CD4-positive, alpha-beta T cell treated with Interleukin-15 for 4 hours (primary cell): Measurements from ENCODE around the gene ITPR2.
"Not testable (repeated sequence)": the region's sequence is repeated elsewhere in the genome, so short reads cannot be mapped to it uniquely, and the experiment has no call there.

Experiments used
- DNase-seq: peaks from one replicate; pipeline ENCODE4 v3.0.0-alpha.2; 2020; ENCODE audit warnings: low spot score

Gene ITPR2

GRCh38 chr12:26563552-26563951, 269.4 kb downstream of the ITPR2 start:
- no peak for DNase-seq

DNA sequence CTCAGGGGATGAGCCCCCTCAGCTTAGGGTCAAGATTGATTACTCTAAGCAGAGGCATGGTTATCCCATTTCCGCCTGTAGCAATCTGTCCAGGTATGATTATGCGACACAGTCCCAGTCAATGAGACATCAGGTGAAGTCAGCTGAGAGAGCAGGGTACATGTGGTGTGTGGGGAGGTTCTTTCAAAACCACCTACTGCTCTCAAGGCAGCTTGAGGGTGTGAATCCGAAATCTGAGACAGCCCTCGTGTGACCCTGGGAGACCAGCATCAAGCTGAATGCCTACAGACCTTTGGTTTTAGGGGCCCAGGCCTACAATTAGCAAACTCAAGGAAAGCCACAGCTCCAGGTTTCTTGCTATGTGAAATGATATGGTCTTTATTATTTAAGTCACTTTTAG, 275.7 kb downstream of the ITPR2 start:
- no peak for DNase-seq

DNA sequence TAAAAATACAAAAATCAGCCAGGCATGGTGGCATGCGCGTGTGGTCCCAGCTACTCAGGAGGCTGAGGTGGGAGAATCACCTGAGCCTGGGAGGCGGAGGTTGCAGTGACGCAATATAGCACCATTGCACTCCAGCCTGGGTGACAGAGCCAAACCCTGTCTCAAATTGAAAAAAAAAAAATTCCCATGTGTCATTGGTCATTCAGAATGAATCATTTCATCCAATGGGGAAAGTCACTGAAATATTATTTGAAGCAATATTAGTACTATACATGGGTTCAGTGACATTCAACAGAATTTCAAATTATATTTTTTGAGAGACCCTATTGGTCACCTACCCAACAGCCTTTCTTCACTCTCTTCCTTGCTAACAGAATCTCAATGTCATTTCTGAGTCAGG, 276.1 kb downstream of the ITPR2 start:
- DNase-seq, result no peak

GRCh38 chr12:26555139-26555538, 277.9 kb downstream of the ITPR2 start:
- no peak for DNase-seq

GRCh38 chr12:26554332-26554731, 278.7 kb downstream of the ITPR2 start:
- DNase-seq, result no peak

DNA sequence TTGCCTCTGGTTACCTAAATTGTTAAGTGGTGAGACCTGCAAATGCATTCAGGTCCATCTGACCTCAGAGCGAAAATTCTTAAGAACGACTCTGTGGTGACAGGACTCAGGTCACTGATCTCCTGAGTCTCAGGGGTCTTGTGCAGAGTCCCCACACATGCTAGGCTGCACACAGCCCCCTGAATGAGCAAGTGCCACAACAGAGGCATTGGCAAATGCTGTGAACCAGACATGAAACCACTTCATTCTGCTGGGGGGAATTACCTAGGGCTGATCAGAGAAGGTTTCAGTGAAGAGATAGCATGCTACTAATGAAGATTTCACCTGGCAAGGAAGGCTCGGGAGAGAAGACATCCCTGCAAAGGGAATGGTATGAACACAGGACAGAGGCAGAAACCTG, 281.6 kb downstream of the ITPR2 start:
- no peak for DNase-seq

GRCh38 chr12:26548227-26548626, 284.8 kb downstream of the ITPR2 start:
- DNase-seq, result no peak

DNA sequence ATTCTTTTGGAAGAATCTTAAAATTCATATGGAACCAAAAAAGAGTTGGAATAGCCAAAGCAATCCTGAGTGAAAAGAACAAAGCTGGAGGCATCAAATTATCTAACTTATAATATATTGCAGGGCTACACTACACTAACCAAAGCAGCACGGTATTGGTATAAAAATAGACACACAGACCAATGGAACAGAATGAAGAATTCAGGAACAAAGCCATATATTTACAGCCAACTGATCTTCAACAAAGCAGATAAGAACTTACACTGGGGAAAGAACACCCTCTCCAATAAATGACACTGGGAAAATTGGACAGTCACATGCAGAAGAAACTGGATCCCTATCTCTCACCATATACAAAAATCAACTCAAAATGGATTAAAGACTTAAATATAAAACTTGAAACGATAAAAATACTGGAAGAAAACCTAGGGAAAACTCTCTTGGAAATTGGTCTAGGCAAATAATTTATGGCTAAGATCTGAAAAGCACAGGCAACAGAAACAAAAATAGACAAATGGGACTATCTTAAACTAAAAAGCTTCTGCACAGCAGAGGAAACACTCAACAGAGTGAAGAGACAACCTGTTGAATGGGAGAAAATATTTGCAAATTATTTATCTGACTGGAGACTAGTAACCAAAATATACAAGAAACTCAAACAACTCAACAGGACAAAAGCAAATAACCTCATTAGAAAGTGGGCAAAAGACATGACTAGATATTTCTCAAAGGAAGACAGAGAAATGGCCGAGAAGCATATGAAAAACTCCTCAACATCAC, 286.3 kb downstream of the ITPR2 start:
- DNase-seq, result no peak

GRCh38 chr12:26539131-26539530, 293.9 kb downstream of the ITPR2 start:
- no peak for DNase-seq

- DNase-seq, result no peak
Observed at GRCh38 chr12:26537651-26538050, 295.3 kb downstream of the ITPR2 start.

GRCh38 chr12:26537126-26537525, 295.9 kb downstream of the ITPR2 start:
- no peak for DNase-seq

GRCh38 chr12:26535826-26536225, 297.2 kb downstream of the ITPR2 start:
- no peak for DNase-seq

DNA sequence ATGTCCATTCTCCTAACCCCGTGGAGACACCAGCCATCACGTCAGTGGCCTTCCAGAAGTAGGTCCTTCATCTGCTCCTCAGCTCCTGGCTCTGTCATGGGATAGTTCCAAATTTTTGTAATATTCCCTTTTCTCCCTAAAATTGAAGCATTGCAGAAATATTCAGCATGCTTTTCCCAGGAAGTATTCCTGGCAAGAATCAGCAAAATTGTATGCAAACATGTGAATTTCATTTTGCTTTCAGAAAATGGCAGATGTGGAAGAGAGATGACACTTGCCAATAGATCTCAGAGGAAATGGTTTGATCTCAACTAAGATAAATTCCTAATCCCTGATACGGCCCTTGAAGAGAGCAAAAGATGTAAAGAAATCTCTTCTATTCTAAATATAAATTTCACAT, 298.9 kb downstream of the ITPR2 start:
- DNase-seq, result no peak

- no peak for DNase-seq
Observed at GRCh38 chr12:26533211-26533610, 299.8 kb downstream of the ITPR2 start.

- DNase-seq, result no peak
Observed at GRCh38 chr12:26530461-26530860, 302.5 kb downstream of the ITPR2 start.

DNA sequence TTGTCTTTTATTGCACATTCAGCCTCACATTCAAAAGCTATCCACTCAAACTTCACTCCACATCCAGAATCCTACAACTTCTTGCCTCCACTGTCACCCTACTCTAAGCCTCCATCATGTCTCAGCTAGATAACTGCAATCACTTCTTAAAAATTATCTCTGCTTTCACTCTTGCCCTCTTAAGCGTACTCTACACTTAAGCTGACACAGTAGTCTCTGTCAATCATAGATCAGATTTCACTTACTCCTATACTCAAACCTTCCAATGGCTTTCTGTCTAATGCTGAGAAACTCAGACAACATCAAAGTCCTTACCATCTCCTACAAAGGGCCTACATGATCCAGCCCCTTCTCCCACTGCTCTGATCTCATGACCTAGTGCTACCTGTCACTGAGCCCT, 304.1 kb downstream of the ITPR2 start:
- DNase-seq, result no peak

DNA sequence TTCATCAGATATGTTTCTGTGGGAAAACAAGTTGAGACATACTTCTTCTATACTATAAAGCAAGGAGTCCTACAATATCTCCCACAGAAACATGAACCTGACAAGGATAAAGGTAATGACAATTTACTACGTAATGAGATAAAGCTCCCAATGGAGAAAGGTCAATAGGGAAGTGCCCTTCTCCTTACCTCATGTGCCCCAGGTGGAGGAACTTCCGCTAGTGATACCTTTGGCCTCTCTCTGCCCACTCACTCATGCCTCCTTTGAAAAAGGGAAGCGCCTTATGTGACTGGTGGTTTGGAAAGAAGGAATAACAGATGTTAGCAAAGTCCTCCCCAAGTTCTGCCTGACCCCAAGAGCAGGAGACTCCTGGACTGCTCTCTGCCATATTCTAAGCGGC, 305.3 kb downstream of the ITPR2 start:
- DNase-seq, result no peak

DNA sequence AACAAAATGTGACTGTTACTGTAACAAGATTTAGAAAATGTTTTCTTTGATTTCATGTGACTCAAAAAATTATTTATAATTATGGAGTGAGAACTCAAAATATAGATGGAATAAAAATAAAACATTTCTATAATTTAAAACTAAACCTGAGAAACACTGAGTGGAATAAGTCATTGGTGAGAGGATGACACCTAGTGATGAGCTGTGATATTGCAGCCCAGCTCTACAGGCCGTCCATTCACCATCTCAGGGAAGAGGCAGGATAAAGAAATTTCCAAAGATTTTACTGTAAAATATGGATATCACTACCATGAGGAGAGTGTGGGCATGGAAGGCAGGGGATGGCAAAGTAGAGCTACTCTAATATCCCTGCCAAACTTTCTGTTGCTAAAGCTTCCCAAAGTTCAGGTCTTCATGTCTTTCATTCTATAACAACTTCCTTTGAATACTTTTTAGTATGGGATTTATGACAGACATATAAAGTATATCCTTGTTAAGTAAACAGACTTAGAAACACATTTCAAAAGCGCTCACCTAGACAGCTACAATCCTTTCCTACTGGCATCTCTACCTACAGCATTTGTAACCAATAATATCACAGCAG, 308.0 kb downstream of the ITPR2 start:
- DNase-seq, result no peak

GRCh38 chr12:26523708-26524150, 309.3 kb downstream of the ITPR2 start:
- DNase-seq, result no peak

GRCh38 chr12:26520869-26521268, 312.1 kb downstream of the ITPR2 start:
- no peak for DNase-seq

DNA sequence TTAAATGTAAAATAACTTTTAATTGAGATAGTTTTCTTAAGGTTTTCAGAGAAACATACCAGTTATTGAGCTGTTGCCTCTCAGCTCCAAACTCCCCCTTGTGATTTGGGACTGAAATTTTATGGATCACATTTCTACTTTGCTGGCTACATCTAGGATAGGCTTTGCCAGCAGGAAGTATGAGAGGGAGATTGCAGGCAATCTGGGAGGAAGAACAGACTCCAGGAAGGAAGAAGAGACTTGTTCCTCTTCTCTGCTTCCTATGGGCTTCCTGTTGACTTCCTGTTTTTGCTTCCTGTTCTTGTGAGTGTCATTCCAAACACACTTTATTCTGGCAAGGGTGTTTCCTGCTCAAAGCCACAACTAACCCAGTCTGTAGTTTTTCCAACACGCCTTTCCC, 312.9 kb downstream of the ITPR2 start:
- no peak for DNase-seq

GRCh38 chr12:26519462-26519861, 313.5 kb downstream of the ITPR2 start:
- no peak for DNase-seq

- not testable (repeated sequence) for DNase-seq
Observed at GRCh38 chr12:26517320-26517719, 315.7 kb downstream of the ITPR2 start.

- no peak for DNase-seq
Observed at GRCh38 chr12:26514364-26514763, 318.6 kb downstream of the ITPR2 start.
